Thyroid gland (tissue), 4 donors: Measurements from ENCODE around the gene RNGTT.

Source experiments
- CTCF ChIP-seq, 6 experiments: fragments of 200-600 bp in 3 of 6; fragments of 450-650 bp in 3 of 6; sonication (generic) in 3 of 6; IDR thresholded peaks; one replicate each; pipeline ENCODE4 v1.5.1; 2016 to 2019; ENCODE audit warnings: antibody characterized with exemption in 6 of 6, mild to moderate bottlenecking in 2 of 6, inconsistent platforms in 1 of 6, moderate library complexity in 1 of 6
- POLR2A ChIP-seq, 2 donors: fragments of 450-650 bp; IDR thresholded peaks; one replicate each; pipeline ENCODE4 v1.6.1; 2017; ENCODE audit warnings: antibody characterized with exemption in 2 of 2, mild to moderate bottlenecking in 2 of 2, moderate library complexity in 1 of 2

- TF ChIP-seq POLR2A (IDR thresholded peaks at IDR 0.05): no peak
- TF ChIP-seq CTCF (IDR thresholded peaks at IDR 0.05): no peak
Observed at GRCh38 chr6:88728756-88729155, 234.7 kb downstream of the RNGTT start.
